Left ventricle myocardium inferior (tissue), 1 donor: Measurements from ENCODE around the gene RFC2. TPM values are rescaled to one million over a fixed set of nuclear protein-coding genes. Genes with fewer than 3 reads are reported as not detected.
A peak's percentile ranks its signal among the peaks of the same experiment; 100 is the strongest.

Experiments used
- DNase-seq: peaks from one replicate; pipeline ENCODE4 v3.0.0-alpha.2; 2020
- H3K27ac ChIP-seq: fragments of 200-600 bp; replicated peaks from 2 replicates; pipeline ENCODE4 v1.8.0; 2021
- H3K27me3 ChIP-seq: fragments of 200-600 bp; 2 replicates; pipeline ENCODE4 v1.8.0; 2021; ENCODE audit warnings: low read depth
- H3K36me3 ChIP-seq: fragments of 200-600 bp; 2 replicates; pipeline ENCODE4 v1.8.0; 2021
- H3K4me1 ChIP-seq: fragments of 200-600 bp; 2 replicates; pipeline ENCODE4 v1.8.0; 2021
- H3K4me3 ChIP-seq: fragments of 200-600 bp; 2 replicates; pipeline ENCODE4 v1.8.0; 2021; ENCODE audit warnings: mild to moderate bottlenecking, moderate library complexity
- H3K9me3 ChIP-seq: fragments of 200-600 bp; replicated peaks from 2 replicates; pipeline ENCODE4 v1.8.0; 2021
- CTCF ChIP-seq: fragments of 200-600 bp; IDR thresholded peaks from 2 replicates; pipeline ENCODE4 v1.8.0; 2021; ENCODE audit warnings: antibody characterized with exemption, mild to moderate bottlenecking, borderline replicate concordance
- intact Hi-C: fragments of 100-400 bp; cut with micrococcal nuclease; formaldehyde crosslinking; loops from one replicate; pipeline ENCODE4 v1.11.0; 2022
- total RNA-seq: library from RNA; stranded (reverse); fragmentation: NEBNext Ultra II Directional; extraction: Animal tissue kit (Norgen Biotek cat#: 25700); gene quantifications from one replicate; pipeline ENCODE4 v1.2.1, GENCODE V29; 2021
- donor health status: DM: no; HTN: yes; CAD: no; lungs with severe emphysema.

RFC2 gene
- total RNA-seq, 1 donor from 2014 or later = 8.7 TPM

GRCh38 chr7:74290553-74290950, 36.4 kb upstream of the RFC2 start:
- peak overlapping the region; percentile 89 for H3K4me3 ChIP-seq
- no peaks in the 10 kb centered on the region for H3K27me3 ChIP-seq
- H3K27ac ChIP-seq = peak overlapping the region; percentile 84
- no peak for TF ChIP-seq CTCF
- DNase-seq = no peak
- intact Hi-C loops = no loop called here
- H3K4me1 ChIP-seq = peaks cover 60% of the 10 kb centered on the region
- H3K9me3 ChIP-seq = no peaks in the 10 kb centered on the region
- no peaks in the 10 kb centered on the region for H3K36me3 ChIP-seq

GRCh38 chr7:74289659-74290552, 35.7 kb upstream of the RFC2 start:
- intact Hi-C loops = no loop called here
- DNase-seq = peak; percentile 33
- peaks cover 54% of the 10 kb centered on the region for H3K4me1 ChIP-seq
- H3K4me3 ChIP-seq = peak overlapping the region; percentile 89
- H3K27me3 ChIP-seq = no peaks in the 10 kb centered on the region
- no peaks in the 10 kb centered on the region for H3K36me3 ChIP-seq
- H3K27ac ChIP-seq = peak overlapping the region; percentile 84
- TF ChIP-seq CTCF = no peak
- no peaks in the 10 kb centered on the region for H3K9me3 ChIP-seq

GRCh38 chr7:74289018-74289658, 34.9 kb upstream of the RFC2 start, which contains the start of gene CLIP2:
TSS of gene CLIP2 (plus strand) at chr7:74289407. CDS start at chr7:74317547, 28,140 bp downstream.
- H3K36me3 ChIP-seq = no peaks in the 10 kb centered on the region
- peak within 1 kb of the TSS; percentile 84 for H3K27ac ChIP-seq
- H3K27me3 ChIP-seq = no peaks in the 10 kb centered on the region
- H3K9me3 ChIP-seq = no peaks in the 10 kb centered on the region
- H3K4me3 ChIP-seq = peak within 1 kb of the TSS; percentile 89
- H3K4me1 ChIP-seq = peaks cover 46% of the 10 kb centered on the region
- intact Hi-C loops = no loop called here
- TF ChIP-seq CTCF = no peak
- DNase-seq = peak; percentile 85

GRCh38 chr7:74288034-74288881, 34.1 kb upstream of the RFC2 start:
- TF ChIP-seq CTCF = no peak
- Histone ChIP-seq H3K9me3 (no peaks in the 10 kb centered on the region), H3K27me3 (no peaks in the 10 kb centered on the region), H3K4me1 (peaks cover 38% of the 10 kb centered on the region), H3K27ac (peak overlapping the region; percentile 84), H3K4me3 (peak overlapping the region; percentile 89), H3K36me3 (no peaks in the 10 kb centered on the region)
- intact Hi-C loops = no loop called here
- DNase-seq = no peak

- intact Hi-C loops = no loop called here
- no peak overlapping the region for H3K27ac ChIP-seq
- H3K36me3 ChIP-seq = no peaks in the 10 kb centered on the region
- no peaks in the 10 kb centered on the region for H3K27me3 ChIP-seq
- H3K4me1 ChIP-seq = peaks cover 33% of the 10 kb centered on the region
- H3K9me3 ChIP-seq = no peaks in the 10 kb centered on the region
- no peak overlapping the region for H3K4me3 ChIP-seq
- TF ChIP-seq CTCF = no peak
- DNase-seq = no peak
Measured at GRCh38 chr7:74287303-74288033, 33.3 kb upstream of the RFC2 start.
